Activated CD8-positive, alpha-beta memory T cell treated with anti-CD3 and anti-CD28 coated beads, Interleukin-2, amount 50 U/mL, for 24 hours (primary cell): ENCODE results near the gene TSPAN15.
"Not testable (repeated sequence)": the region's sequence is repeated elsewhere in the genome, so short reads cannot be mapped to it uniquely, and the experiment has no call there.

Experiments used
- DNase-seq: peaks from one replicate; pipeline ENCODE4 v3.0.0-alpha.2; 2020; ENCODE audit errors: extremely low read depth

Gene TSPAN15

GRCh38 chr10:69446650-69447151 lies 4.6 kb upstream of the TSPAN15 start:
- DNase-seq = no peak

- no peak for DNase-seq
Measured at GRCh38 chr10:69449841-69450240, 1.4 kb upstream of the TSPAN15 start.

- not testable (repeated sequence) for DNase-seq
Measured at GRCh38 chr10:69450395-69450794, 870 bp upstream of the TSPAN15 start.

- DNase-seq = no peak
Measured at GRCh38 chr10:69451784-69452251, 553 bp downstream of the TSPAN15 start.

GRCh38 chr10:69452676-69453415 lies 1.6 kb downstream of the TSPAN15 start:
- DNase-seq = no peak

- DNase-seq = no peak
Measured at GRCh38 chr10:69453795-69454194, 2.5 kb downstream of the TSPAN15 start.

- no peak for DNase-seq
Measured at GRCh38 chr10:69455006-69455763, 3.9 kb downstream of the TSPAN15 start.

GRCh38 chr10:69456880-69457693 lies 5.8 kb downstream of the TSPAN15 start:
- DNase-seq = no peak

GRCh38 chr10:69457771-69458237 lies 6.5 kb downstream of the TSPAN15 start:
- no peak for DNase-seq

GRCh38 chr10:69458430-69459100 lies 7.3 kb downstream of the TSPAN15 start:
- no peak for DNase-seq

- DNase-seq = no peak
Measured at GRCh38 chr10:69459101-69459790, 8.0 kb downstream of the TSPAN15 start.

- DNase-seq = no peak
Measured at GRCh38 chr10:69459893-69460575, 8.8 kb downstream of the TSPAN15 start.

- no peak for DNase-seq
Measured at GRCh38 chr10:69460576-69461242, 9.4 kb downstream of the TSPAN15 start.

- no peak for DNase-seq
Measured at GRCh38 chr10:69461243-69462025, 10.2 kb downstream of the TSPAN15 start.

GRCh38 chr10:69463886-69464285 lies 12.6 kb downstream of the TSPAN15 start:
- no peak for DNase-seq

- DNase-seq = no peak
Measured at GRCh38 chr10:69464401-69464800, 13.1 kb downstream of the TSPAN15 start.

- no peak for DNase-seq
Measured at GRCh38 chr10:69464801-69465401, 13.6 kb downstream of the TSPAN15 start.

- no peak for DNase-seq
Measured at GRCh38 chr10:69465457-69466157, 14.3 kb downstream of the TSPAN15 start.
